ENCODE results near the gene DUSP22. TPM values are rescaled to one million over a fixed set of nuclear protein-coding genes. Genes with fewer than 3 reads are reported as not detected.

The DUSP22 gene
- total RNA-seq, 1 donor from 2014 or later: 48.0 TPM

DNA sequence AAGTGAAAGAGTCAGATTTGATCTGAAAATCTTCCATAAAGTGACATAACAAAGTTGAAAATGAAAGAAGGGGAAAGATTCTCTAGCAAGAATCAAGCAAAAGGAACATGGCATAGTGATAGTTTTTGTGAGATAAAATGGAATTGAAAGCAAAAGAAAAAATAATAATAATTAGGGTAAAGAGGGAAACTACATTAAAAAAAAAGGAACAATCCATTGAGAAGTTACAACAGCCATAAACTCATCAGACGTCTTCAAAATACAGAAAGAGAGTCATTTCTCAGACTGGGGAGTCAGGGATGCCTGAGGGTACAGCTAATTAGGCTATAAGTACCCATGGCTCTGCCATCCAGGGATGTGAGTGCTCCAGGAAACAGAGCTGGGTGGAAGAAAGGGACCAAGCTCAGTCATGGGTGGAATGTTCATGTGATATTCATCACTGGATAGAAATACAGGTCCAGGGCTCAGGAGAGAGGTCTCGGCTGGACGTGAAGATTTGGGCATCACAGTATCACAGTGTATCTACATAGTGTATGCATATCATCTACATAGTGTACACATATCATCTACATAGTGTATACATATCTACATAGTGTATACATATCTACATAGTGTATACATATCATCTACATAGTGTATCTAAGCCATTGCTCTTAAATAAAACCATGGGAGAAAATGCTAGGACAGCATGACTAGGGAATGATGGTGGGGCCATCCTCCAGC lies 29.4 kb downstream of the DUSP22 start:
- TF ChIP-seq, protein P1, sequence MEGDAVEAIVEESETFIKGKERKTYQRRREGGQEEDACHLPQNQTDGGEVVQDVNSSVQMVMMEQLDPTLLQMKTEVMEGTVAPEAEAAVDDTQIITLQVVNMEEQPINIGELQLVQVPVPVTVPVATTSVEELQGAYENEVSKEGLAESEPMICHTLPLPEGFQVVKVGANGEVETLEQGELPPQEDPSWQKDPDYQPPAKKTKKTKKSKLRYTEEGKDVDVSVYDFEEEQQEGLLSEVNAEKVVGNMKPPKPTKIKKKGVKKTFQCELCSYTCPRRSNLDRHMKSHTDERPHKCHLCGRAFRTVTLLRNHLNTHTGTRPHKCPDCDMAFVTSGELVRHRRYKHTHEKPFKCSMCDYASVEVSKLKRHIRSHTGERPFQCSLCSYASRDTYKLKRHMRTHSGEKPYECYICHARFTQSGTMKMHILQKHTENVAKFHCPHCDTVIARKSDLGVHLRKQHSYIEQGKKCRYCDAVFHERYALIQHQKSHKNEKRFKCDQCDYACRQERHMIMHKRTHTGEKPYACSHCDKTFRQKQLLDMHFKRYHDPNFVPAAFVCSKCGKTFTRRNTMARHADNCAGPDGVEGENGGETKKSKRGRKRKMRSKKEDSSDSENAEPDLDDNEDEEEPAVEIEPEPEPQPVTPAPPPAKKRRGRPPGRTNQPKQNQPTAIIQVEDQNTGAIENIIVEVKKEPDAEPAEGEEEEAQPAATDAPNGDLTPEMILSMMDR (IDR thresholded peaks at IDR 0.05; ENCODE audit: borderline replicate concordance): no peak
- Histone ChIP-seq H3K4me3 (no peak overlapping the region), H3K27ac (replicated peaks) (no peak overlapping the region), H3K9me3 (replicated peaks) (no peaks in the 10 kb centered on the region), H3K4me1 (peaks cover 30% of the 10 kb centered on the region), H3K36me3 (no peaks in the 10 kb centered on the region), H3K27me3 (ENCODE audit: low read depth) (no peaks in the 10 kb centered on the region)
- intact Hi-C loops (cut with micrococcal nuclease): no loop called here
- no peak for DNase-seq

DNA sequence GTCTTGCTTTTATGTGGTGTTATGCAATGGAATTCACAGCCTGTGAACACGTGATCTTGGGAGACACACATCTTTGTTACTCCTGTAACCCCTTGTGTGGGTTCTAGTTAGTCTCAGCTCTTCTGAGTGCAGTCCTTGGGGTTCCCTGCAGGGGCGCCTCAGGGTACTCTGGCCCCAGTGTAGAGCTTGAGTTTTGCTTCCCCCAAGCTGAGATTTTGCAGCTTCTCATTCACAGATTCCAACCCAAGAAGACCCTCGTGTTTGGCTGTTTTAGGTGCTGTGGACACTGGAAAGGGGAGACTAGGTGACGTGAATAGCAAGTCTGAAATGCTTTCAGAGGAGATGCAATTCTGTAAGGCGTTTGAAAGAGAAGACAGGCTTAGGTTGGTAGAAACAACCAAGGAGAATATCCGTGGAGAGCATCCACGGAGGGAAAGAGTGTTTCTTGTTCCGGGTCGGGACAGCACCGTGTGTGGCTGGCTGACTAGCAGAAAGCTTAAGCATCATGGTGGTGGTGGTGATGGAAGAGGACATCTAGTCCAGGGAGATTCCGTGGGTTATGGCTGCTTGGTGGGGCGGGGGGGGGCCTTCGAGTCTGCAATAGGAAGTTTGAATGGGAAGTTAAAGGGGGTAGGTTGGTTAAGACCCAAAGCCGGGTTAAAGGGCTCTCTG lies 30.1 kb downstream of the DUSP22 start:
- TF ChIP-seq, protein P1 (IDR thresholded peaks at IDR 0.05; ENCODE audit: borderline replicate concordance): no peak
- H3K9me3 ChIP-seq (replicated peaks): no peaks in the 10 kb centered on the region
- H3K4me3 ChIP-seq: no peak overlapping the region
- intact Hi-C loops (cut with micrococcal nuclease): no loop called here
- DNase-seq: no peak
- H3K27me3 ChIP-seq (ENCODE audit: low read depth): no peaks in the 10 kb centered on the region
- peaks cover 32% of the 10 kb centered on the region for H3K4me1 ChIP-seq
- no peaks in the 10 kb centered on the region for H3K36me3 ChIP-seq
- H3K27ac ChIP-seq (replicated peaks): no peak overlapping the region

DNA sequence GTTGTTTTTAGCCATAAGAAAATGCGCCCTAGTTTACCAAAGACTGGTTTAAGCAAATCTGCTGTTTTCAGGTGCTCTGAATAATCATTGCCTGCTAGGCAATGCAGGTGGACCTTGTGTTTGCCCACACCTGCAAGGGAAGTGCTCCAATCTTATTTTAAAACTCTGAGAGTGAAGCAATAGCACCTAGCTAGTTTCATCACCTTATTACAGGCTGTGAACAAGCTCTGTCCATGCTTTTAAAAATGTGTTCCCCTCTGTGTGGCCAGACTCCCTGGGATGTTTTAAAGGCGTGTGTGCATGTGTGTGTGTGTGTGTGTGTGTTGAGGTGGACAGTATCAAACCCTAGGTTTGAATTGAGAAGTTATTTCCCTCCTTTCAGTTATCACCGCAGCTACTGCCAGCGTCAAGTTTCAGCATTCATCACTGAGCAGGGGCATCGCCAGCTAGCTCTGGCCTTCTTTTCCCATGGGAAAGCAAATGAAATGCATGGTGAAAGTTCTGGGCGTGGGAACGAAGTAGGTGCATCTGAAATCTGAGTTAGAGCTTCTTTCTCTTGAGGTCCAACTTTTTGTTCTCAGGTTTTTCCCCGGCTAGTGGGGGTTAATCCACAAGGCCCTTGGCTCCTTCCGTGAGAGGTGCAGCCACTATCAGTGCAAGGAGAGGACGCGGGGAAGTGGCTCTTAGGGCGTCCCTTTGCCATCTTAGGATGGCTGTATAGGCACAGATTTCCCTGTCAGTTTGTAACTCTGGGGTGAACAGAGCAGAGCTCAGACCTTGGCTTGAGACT lies 30.8 kb downstream of the DUSP22 start:
- DNase-seq: no peak
- no peak overlapping the region for H3K27ac ChIP-seq (replicated peaks)
- no peak overlapping the region for H3K4me3 ChIP-seq
- no peaks in the 10 kb centered on the region for H3K9me3 ChIP-seq (replicated peaks)
- no peaks in the 10 kb centered on the region for H3K27me3 ChIP-seq (ENCODE audit: low read depth)
- H3K36me3 ChIP-seq: no peaks in the 10 kb centered on the region
- H3K4me1 ChIP-seq: peaks cover 32% of the 10 kb centered on the region
- TF ChIP-seq, protein P1 (IDR thresholded peaks at IDR 0.05; ENCODE audit: borderline replicate concordance): no peak
- intact Hi-C loops (cut with micrococcal nuclease): no loop called here

GRCh38 chr6:323730-324088 lies 31.4 kb downstream of the DUSP22 start:
- no peak for DNase-seq
- intact Hi-C loops (cut with micrococcal nuclease): no loop called here
- no peaks in the 10 kb centered on the region for H3K9me3 ChIP-seq (replicated peaks)
- peaks cover 36% of the 10 kb centered on the region for H3K4me1 ChIP-seq
- TF ChIP-seq, protein P1 (IDR thresholded peaks at IDR 0.05; ENCODE audit: borderline replicate concordance): no peak
- no peaks in the 10 kb centered on the region for H3K36me3 ChIP-seq
- H3K4me3 ChIP-seq: no peak overlapping the region
- no peaks in the 10 kb centered on the region for H3K27me3 ChIP-seq (ENCODE audit: low read depth)
- no peak overlapping the region for H3K27ac ChIP-seq (replicated peaks)

DNA sequence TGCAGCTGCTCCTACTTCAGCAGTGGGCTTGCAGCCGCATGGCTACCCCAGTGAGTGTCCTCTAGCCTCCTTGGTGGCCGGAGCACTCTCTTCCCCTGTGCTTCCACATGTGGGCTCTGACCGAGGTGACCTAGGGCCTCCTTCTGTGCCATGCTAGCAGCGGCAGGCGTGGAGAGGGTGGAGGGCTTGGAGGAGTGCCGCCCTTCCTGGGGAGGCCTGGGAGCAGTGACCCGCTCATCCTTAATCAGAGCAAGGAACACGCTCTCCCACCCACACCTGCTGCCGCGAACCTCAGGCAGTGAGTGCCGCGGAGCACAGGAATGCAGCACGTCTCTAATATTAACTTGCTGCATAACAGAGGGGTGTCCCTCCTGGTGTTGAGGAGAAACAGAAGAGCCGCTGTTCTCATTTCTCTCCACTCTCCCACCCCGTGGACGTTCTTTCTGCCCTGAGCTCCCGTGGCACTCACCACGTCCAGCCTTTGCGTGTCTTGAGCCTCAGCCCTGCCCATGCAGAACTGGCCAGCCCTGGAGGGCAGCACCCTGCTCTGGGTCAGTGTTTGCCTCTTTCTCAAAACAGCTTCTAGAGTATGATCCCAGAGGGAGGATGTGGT lies 31.9 kb downstream of the DUSP22 start:
- DNase-seq: no peak
- Histone ChIP-seq H3K36me3 (no peaks in the 10 kb centered on the region), H3K27me3 (ENCODE audit: low read depth) (no peaks in the 10 kb centered on the region), H3K9me3 (replicated peaks) (no peaks in the 10 kb centered on the region), H3K27ac (replicated peaks) (no peak overlapping the region), H3K4me3 (no peak overlapping the region), H3K4me1 (peaks cover 38% of the 10 kb centered on the region)
- TF ChIP-seq, protein P1 (IDR thresholded peaks at IDR 0.05; ENCODE audit: borderline replicate concordance): no peak
- intact Hi-C loops (cut with micrococcal nuclease): no loop called here
